Measurements from ENCODE around the gene LAMC3. TPM values are rescaled to one million over a fixed set of nuclear protein-coding genes. Genes with fewer than 3 reads are reported as not detected.

Gene LAMC3
- total RNA-seq, 1 donor from 2014 or later, result 26.4 TPM

DNA sequence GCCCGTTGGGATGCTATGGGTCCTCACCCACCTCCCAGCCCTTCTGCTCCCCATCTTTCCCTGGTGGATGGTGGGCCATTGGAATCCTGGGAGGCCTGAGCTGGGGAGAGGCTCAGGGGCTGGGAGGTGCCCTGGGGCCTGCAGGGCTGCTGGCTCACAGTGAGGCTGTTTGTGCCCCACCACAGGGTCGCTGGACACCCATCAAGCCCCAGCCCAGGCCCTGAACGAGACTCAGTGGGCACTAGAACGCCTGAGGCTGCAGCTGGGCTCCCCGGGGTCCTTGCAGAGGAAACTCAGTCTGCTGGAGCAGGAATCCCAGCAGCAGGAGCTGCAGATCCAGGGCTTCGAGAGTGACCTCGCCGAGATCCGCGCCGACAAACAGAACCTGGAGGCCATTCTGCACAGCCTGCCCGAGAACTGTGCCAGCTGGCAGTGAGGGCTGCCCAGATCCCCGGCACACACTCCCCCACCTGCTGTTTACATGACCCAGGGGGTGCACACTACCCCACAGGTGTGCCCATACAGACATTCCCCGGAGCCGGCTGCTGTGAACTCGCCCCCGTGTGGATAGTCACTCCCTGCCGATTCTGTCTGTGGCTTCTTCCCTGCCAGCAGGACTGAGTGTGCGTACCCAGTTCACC lies 82.5 kb downstream of the LAMC3 start:
- Histone ChIP-seq H3K27me3 (ENCODE audit: low read depth) (peaks cover 32% of the 10 kb centered on the region), H3K9me3 (no peaks in the 10 kb centered on the region), H3K27ac (no peak overlapping the region), H3K4me3 (no peak overlapping the region), H3K36me3 (no peaks in the 10 kb centered on the region), H3K4me1 (peaks cover under 1% of the 10 kb centered on the region)
- intact Hi-C loops (cut with DNase I), result no loop called here
- TF ChIP-seq, protein P1, sequence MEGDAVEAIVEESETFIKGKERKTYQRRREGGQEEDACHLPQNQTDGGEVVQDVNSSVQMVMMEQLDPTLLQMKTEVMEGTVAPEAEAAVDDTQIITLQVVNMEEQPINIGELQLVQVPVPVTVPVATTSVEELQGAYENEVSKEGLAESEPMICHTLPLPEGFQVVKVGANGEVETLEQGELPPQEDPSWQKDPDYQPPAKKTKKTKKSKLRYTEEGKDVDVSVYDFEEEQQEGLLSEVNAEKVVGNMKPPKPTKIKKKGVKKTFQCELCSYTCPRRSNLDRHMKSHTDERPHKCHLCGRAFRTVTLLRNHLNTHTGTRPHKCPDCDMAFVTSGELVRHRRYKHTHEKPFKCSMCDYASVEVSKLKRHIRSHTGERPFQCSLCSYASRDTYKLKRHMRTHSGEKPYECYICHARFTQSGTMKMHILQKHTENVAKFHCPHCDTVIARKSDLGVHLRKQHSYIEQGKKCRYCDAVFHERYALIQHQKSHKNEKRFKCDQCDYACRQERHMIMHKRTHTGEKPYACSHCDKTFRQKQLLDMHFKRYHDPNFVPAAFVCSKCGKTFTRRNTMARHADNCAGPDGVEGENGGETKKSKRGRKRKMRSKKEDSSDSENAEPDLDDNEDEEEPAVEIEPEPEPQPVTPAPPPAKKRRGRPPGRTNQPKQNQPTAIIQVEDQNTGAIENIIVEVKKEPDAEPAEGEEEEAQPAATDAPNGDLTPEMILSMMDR (IDR thresholded peaks at IDR 0.05), result no peak
- DNase-seq (no peak), ATAC-seq (no peak)

- Histone ChIP-seq H3K27me3 (ENCODE audit: low read depth) (peaks cover 37% of the 10 kb centered on the region), H3K27ac (no peak overlapping the region), H3K36me3 (no peaks in the 10 kb centered on the region), H3K9me3 (no peaks in the 10 kb centered on the region), H3K4me3 (no peak overlapping the region), H3K4me1 (peaks cover 6% of the 10 kb centered on the region)
- DNase-seq (no peak), ATAC-seq (no peak)
- TF ChIP-seq, protein P1 (IDR thresholded peaks at IDR 0.05), result no peak
- intact Hi-C loops (cut with DNase I), result no loop called here
Measured at GRCh38 chr9:131092030-131092429, 83.1 kb downstream of the LAMC3 start.

DNA sequence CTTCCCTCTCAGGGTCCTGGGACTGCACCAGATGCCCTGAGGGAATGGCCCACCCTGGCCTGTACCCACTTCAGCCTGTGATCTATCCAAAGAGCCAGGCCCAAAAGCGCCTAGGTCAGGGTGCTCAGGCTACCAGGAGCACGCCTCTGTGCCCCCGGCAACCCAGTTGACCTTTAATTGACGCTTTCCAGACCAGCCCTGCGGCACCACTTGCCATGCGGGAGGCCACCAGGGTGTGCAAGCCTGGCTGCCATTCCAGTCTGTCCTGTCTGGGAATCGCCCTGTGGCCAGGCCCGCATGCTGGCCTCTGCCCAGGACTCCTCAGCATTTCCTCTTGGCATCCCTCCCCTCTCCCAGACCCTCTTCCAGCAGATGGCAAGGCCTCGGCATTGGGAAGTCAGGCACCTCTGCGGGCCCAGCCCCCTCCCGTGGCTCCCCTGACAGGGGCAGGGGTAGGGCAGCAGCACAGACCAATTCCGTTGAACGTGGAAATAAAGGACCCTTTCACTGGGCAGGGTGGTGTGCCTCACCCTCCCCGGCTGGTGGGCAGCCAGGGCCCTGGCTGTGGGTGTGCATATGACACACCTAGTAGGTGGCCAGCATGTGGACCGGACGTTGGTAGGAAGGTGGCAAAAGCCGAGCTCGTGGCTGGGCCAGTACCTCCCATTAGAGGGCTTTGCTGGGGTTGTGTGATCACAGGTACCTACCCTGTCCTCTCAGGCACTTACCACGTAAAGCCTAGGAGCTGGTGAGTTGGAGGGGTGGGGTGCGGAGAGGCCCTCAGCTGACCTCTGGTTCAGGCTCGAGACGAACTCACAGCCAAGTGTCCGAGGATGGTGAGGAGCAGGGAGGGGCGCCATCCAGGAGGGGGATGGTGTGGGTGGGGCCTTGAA lies 83.8 kb downstream of the LAMC3 start:
- peaks cover 6% of the 10 kb centered on the region for H3K4me1 ChIP-seq
- H3K4me3 ChIP-seq, result no peak overlapping the region
- peaks cover 45% of the 10 kb centered on the region for H3K27me3 ChIP-seq (ENCODE audit: low read depth)
- H3K27ac ChIP-seq, result no peak overlapping the region
- no peak for DNase-seq
- no peaks in the 10 kb centered on the region for H3K36me3 ChIP-seq
- ATAC-seq, result no peak
- TF ChIP-seq, protein P1 (IDR thresholded peaks at IDR 0.05), result no peak
- intact Hi-C loops (cut with DNase I), result no loop called here
- no peaks in the 10 kb centered on the region for H3K9me3 ChIP-seq

- ATAC-seq, result no peak
- Histone ChIP-seq H3K36me3 (no peaks in the 10 kb centered on the region), H3K27me3 (ENCODE audit: low read depth) (peaks cover 49% of the 10 kb centered on the region), H3K4me3 (no peak overlapping the region), H3K9me3 (no peaks in the 10 kb centered on the region), H3K27ac (no peak overlapping the region), H3K4me1 (peaks cover 6% of the 10 kb centered on the region)
- no peak for DNase-seq
- intact Hi-C loops (cut with DNase I), result no loop called here
- TF ChIP-seq, protein P1 (IDR thresholded peaks at IDR 0.05), result no peak
Measured at GRCh38 chr9:131094015-131094414, 85.0 kb downstream of the LAMC3 start.

DNA sequence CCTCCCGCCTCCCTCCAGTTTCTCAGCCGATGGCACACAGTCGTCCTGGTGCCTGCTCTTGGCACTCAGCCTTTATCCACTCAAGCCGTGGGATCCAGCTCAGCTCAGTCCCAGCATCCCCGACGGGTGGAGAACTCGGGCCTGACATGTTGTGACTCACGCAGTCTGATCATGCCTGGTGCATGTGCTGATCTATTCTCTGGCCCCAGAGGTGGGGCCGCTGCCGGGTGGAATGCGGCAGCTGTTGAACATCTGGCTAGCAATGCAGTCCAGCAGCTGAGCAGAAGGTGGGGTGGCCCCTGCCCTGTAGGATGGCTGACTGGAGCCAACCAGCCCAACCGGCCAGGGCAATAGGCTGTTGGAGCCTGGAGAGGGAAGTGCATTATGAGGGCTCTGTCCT lies 85.6 kb downstream of the LAMC3 start:
- no peaks in the 10 kb centered on the region for H3K9me3 ChIP-seq
- ATAC-seq, result no peak
- H3K27ac ChIP-seq, result no peak overlapping the region
- no peak for DNase-seq
- TF ChIP-seq, protein P1 (IDR thresholded peaks at IDR 0.05), result no peak
- H3K4me3 ChIP-seq, result no peak overlapping the region
- intact Hi-C loops (cut with DNase I), result no loop called here
- no peaks in the 10 kb centered on the region for H3K36me3 ChIP-seq
- peaks cover 49% of the 10 kb centered on the region for H3K27me3 ChIP-seq (ENCODE audit: low read depth)
- peaks cover 6% of the 10 kb centered on the region for H3K4me1 ChIP-seq
